Endothelial cell of umbilical vein (primary cell): ENCODE results near the gene PRXL2A. TPM values are rescaled to one million over a fixed set of nuclear protein-coding genes. Genes with fewer than 3 reads are reported as not detected.
"Not testable (repeated sequence)": the region's sequence is repeated elsewhere in the genome, so short reads cannot be mapped to it uniquely, and the experiment has no call there.

Source experiments
- Bru-seq: library from RNA; stranded (reverse); fragments of 400-500 nt; gene quantifications from one replicate; lab custom pipeline; 2021; lab: Mats Ljungman, UMichigan
- BruChase-seq, 2 experiments: library from RNA; stranded (reverse); fragments of 400-500 nt; gene quantifications; one replicate each; lab custom pipeline; 2021; lab: Mats Ljungman, UMichigan
- BruUV-seq: library from RNA; stranded (reverse); fragments of 400-500 nt; replicated peaks from 2 replicates; lab custom pipeline; 2021; lab: Mats Ljungman, UMichigan
- CTCF ChIA-PET: fragments of 300-600, 350-600 bp; sonication (Branson Sonifier 250); formaldehyde crosslinking; loops from one replicate; lab custom pipeline; 2021; ENCODE audit warnings: antibody characterized with exemption, inconsistent platforms; lab: Charles Lee
- POLR2A ChIA-PET: fragments of 300-600, 350-600 bp; sonication (Branson Sonifier 250); formaldehyde crosslinking; loops from one replicate; lab custom pipeline; 2021; ENCODE audit warnings: antibody characterized with exemption, inconsistent platforms; lab: Charles Lee
- DNase-seq: peaks from one replicate; pipeline ENCODE4 v3.0.0-alpha.2; 2011; ENCODE audit warnings: low read depth, low spot score
- FAIRE-seq: peaks from 2 replicates; lab custom pipeline; 2011; peaks lifted over from hg19 to GRCh38; lab: Jason Lieb, UNC
- H2AFZ ChIP-seq: 2 replicates; pipeline ENCODE4 v1.6.0; 2012; ENCODE audit warnings: low read depth, low read length, control low read depth, inconsistent platforms
- H3K27ac ChIP-seq: 2 replicates; pipeline ENCODE4 v1.5.1; 2011; ENCODE audit warnings: low read depth, mild to moderate bottlenecking, control low read depth, low read length, moderate library complexity; ENCODE audit not compliant: insufficient read depth
- H3K27me3 ChIP-seq, 2 experiments: 2 replicates each; pipeline versions ENCODE4 v1.6.0 to v1.6.1; 2011; ENCODE audit warnings: low read length in 2 of 2, mixed read lengths in 1 of 2; ENCODE audit not compliant: control insufficient read depth in 2 of 2, insufficient read depth in 2 of 2
- H3K36me3 ChIP-seq, 2 experiments: 2 replicates in 1 of 2; 3 replicates in 1 of 2; pipeline ENCODE4 v1.5.1; 2011; ENCODE audit warnings: low read length in 2 of 2, mild to moderate bottlenecking in 1 of 2, moderate library complexity in 1 of 2; ENCODE audit not compliant: control insufficient read depth in 2 of 2, insufficient read depth in 2 of 2; ENCODE audit errors: extremely low read depth in 1 of 2
- H3K4me1 ChIP-seq: 3 replicates; pipeline ENCODE4 v1.5.1; 2011; ENCODE audit warnings: mild to moderate bottlenecking, low read length; ENCODE audit not compliant: control insufficient read depth, insufficient read depth; ENCODE audit errors: extremely low read depth
- H3K4me2 ChIP-seq: 2 replicates; pipeline ENCODE4 v1.6.1; 2011; ENCODE audit warnings: low read length, control low read depth, mixed read lengths; ENCODE audit not compliant: insufficient read depth
- H3K4me3 ChIP-seq, 3 experiments: fragments of 200-600 bp in 1 of 3; sonication (generic), shearing (Covaris generic) in 1 of 3; replicated peaks in 1 of 3; 2 replicates each; pipeline ENCODE4 v1.5.1; 2011 to 2016; ENCODE audit warnings: control low read depth in 3 of 3, low read length in 3 of 3, mild to moderate bottlenecking in 2 of 3, inconsistent platforms in 1 of 3, low read depth in 1 of 3, moderate library complexity in 1 of 3; ENCODE audit not compliant: insufficient read depth in 1 of 3
- H3K79me2 ChIP-seq: 2 replicates; pipeline ENCODE4 v1.6.0; 2012; ENCODE audit warnings: low read length, inconsistent platforms; ENCODE audit not compliant: control insufficient read depth, insufficient read depth
- H3K9ac ChIP-seq: replicated peaks from 2 replicates; pipeline ENCODE3; 2011; ENCODE audit warnings: low read length, control low read depth; ENCODE audit not compliant: insufficient read depth; ENCODE audit errors: extremely low read depth
- H3K9me1 ChIP-seq: replicated peaks from 3 replicates; pipeline ENCODE4 v1.6.0; 2011; ENCODE audit warnings: mild to moderate bottlenecking, low read length; ENCODE audit not compliant: control insufficient read depth, insufficient read depth; ENCODE audit errors: extremely low read depth
- H3K9me3 ChIP-seq: replicated peaks from 2 replicates; pipeline ENCODE4 v1.5.1; 2012; ENCODE audit warnings: low read length, inconsistent platforms; ENCODE audit not compliant: control insufficient read depth, insufficient read depth
- H4K20me1 ChIP-seq: replicated peaks from 2 replicates; pipeline ENCODE3; 2011; ENCODE audit warnings: mild to moderate bottlenecking, low read length; ENCODE audit not compliant: control insufficient read depth, insufficient read depth; ENCODE audit errors: extremely low read depth
- CTCF ChIP-seq, 2 donors: IDR thresholded peaks; 1 replicate in 1 of 2; 2 replicates in 1 of 2; pipeline ENCODE4 v1.5.1; 2011; ENCODE audit warnings: low read length in 2 of 2, mild to moderate bottlenecking in 2 of 2, moderate library complexity in 2 of 2, control low read depth in 1 of 2, inconsistent platforms in 1 of 2, low read depth in 1 of 2; ENCODE audit not compliant: insufficient read depth in 1 of 2; ENCODE audit errors: extremely low read depth in 1 of 2
- GATA2 ChIP-seq: IDR thresholded peaks from 2 replicates; pipeline ENCODE4 v1.7.0; 2011; ENCODE audit warnings: low read depth, mild to moderate bottlenecking, moderate library complexity, mixed read lengths, low read length; ENCODE audit not compliant: insufficient read length, insufficient read depth
- JUN ChIP-seq: IDR thresholded peaks from 2 replicates; pipeline ENCODE4 v1.6.1; 2011; ENCODE audit warnings: borderline replicate concordance, low read depth; ENCODE audit not compliant: insufficient read length, insufficient read depth
- MAX ChIP-seq: IDR thresholded peaks from 2 replicates; pipeline ENCODE4 v1.6.1; 2011; ENCODE audit not compliant: insufficient read depth, insufficient read length
- MYC ChIP-seq: IDR thresholded peaks from one replicate; pipeline ENCODE4 v1.6.1; 2011; ENCODE audit warnings: mild to moderate bottlenecking, low read depth, low read length
- POLR2A ChIP-seq: IDR thresholded peaks from 2 replicates; pipeline ENCODE4 v1.6.1; 2012; ENCODE audit warnings: low read depth, mild to moderate bottlenecking, control low read depth, low read length
- POLR2AphosphoS5 ChIP-seq: IDR thresholded peaks from 2 replicates; pipeline ENCODE4 v1.6.1; 2012; ENCODE audit warnings: low read depth, mild to moderate bottlenecking, control low read depth, low read length, moderate library complexity; ENCODE audit not compliant: insufficient read depth
- dilution Hi-C: fragments of 300-500 bp; cut with MboI; formaldehyde crosslinking; loops from one replicate; pipeline ENCODE4 v1.15.0; 2019; ENCODE audit warnings: low sequenced_read_pairs; ENCODE audit not compliant: extremely low pct_ligation_motif_present
- intact Hi-C: fragments of 100-400 bp; cut with micrococcal nuclease; formaldehyde crosslinking; loops from one replicate; pipeline ENCODE4 v1.10.0; 2022
- long read RNA-seq: library from polyadenylated mRNA; stranded (forward); transcript quantifications from one replicate; pipeline ENCODE4 v2.0.0, GENCODE V29; 2021
- polyA minus RNA-seq, 3 experiments: library from RNA; depleted of rRNA, polyadenylated mRNA; stranded (reverse); fragments of >200 nt; gene quantifications; 1 replicate in 1 of 3; 2 replicates in 2 of 3; pipeline ENCODE4 v1.2.3, GENCODE V29; 2011
- polyA plus RNA-seq, 4 experiments: library from polyadenylated mRNA; depleted of rRNA in 3 of 4; stranded (reverse) in 3 of 4; unstranded in 1 of 4; fragments of >200 nt; gene quantifications; 2 replicates each; pipeline versions ENCODE4 v1.2.1 to v1.2.3, GENCODE V29; 2011 to 2012; ENCODE audit warnings: missing spikeins in 1 of 4
- total RNA-seq: library from RNA; stranded (reverse); gene quantifications from 2 replicates; pipeline ENCODE4 v1.2.3, GENCODE V29; 2021

PRXL2A gene
- total RNA-seq: 290 and 321 TPM in 2 replicates
- 68.1 and 113 TPM in 2 replicates for polyA plus RNA-seq
- polyA plus RNA-seq (2011; cell fraction: cytosol; rRNA removed): 215 and 226 TPM in 2 replicates
- 92.3 and 112 TPM in 2 replicates for polyA plus RNA-seq (2011; cell fraction: nucleus; rRNA removed)
- polyA plus RNA-seq (2012): 256 and 281 TPM in 2 replicates
- polyA minus RNA-seq: 99.3 and 99.6 TPM in 2 replicates
- polyA minus RNA-seq (2011; cell fraction: cytosol; rRNA and poly(A)+ RNA removed): 8.0 TPM
- polyA minus RNA-seq (2011; cell fraction: nucleus; rRNA and poly(A)+ RNA removed): 28.6 and 41.4 TPM in 2 replicates
- percentile 97 among the genes with signal in this experiment for Bru-seq, nascent RNA
- BruChase-seq, experiment 1, labeled RNA remaining after a 6-hour chase: percentile 99 among the genes with signal in this experiment
- percentile 98 among the genes with signal in this experiment for BruChase-seq, experiment 2, labeled RNA remaining after a 2-hour chase
- long read RNA-seq, full-length matches to known transcripts: 859 of 1,072 reads
- long read RNA-seq, partial matches to known transcripts: 125 of 1,072 reads
- long read RNA-seq, other reads (novel, unspliced or antisense): 88 of 1,072 reads

GRCh38 chr10:80408242-80409101 lies at the start of gene PRXL2A:
Gene PRXL2A (plus strand): TSS chr10:80408551. CDS start chr10:80420468, 11,917 bp downstream.
- POLR2A ChIA-PET: interaction anchor here (0.6 to 1.8 kb wide), 7 partner anchors 18 to 1018 kb away, joined by 3 to 6 read pairs (median 4); no protein-coding TSS in a partner anchor
- TF ChIP-seq GATA2 (no peak), POLR2AphosphoS5 (peak; percentile 48), POLR2A (peak; percentile 90), MYC (no peak), MAX (peak; percentile 69), CTCF (IDR thresholded peaks at IDR 0.05; ENCODE audit: extremely low read depth in 1 of 2, insufficient read depth in 1 of 2, low read depth in 1 of 2, low read length in 2 of 2) (peak in 1 of 2 donors; percentile 4), JUN (no peak)
- no peaks in the 10 kb centered on the region for H3K27me3 ChIP-seq
- peak; percentile 90 for DNase-seq
- CTCF ChIA-PET: interaction anchor here (0.6 to 3.1 kb wide), 19 partner anchors 12 to 254 kb away, joined by 3 to 21 read pairs (median 6); no protein-coding TSS in a partner anchor
- H4K20me1 ChIP-seq: no peaks in the 10 kb centered on the region
- FAIRE-seq: peak; percentile 85
- no peaks in the 10 kb centered on the region for H3K36me3 ChIP-seq
- peak within 1 kb of the TSS; percentile 93 for H3K27ac ChIP-seq
- peak within 1 kb of the TSS; percentile 88 for H3K9ac ChIP-seq
- H3K4me3 ChIP-seq: peak within 1 kb of the TSS; percentile 81 to 89 (median 87)
- peaks cover 42% of the 10 kb centered on the region for H3K4me1 ChIP-seq
- no peaks in the 10 kb centered on the region for H3K9me1 ChIP-seq
- H2AFZ ChIP-seq: peak within 1 kb of the TSS; percentile 43
- no TSS peak for BruUV-seq
- peak within 1 kb of the TSS; percentile 85 for H3K4me2 ChIP-seq
- dilution Hi-C loops: no loop called here
- no peaks in the 10 kb centered on the region for H3K9me3 ChIP-seq
- intact Hi-C loops: no loop called here
- H3K79me2 ChIP-seq: peaks cover 38% of the 10 kb centered on the region

- not testable (repeated sequence) for H3K4me2 ChIP-seq, H3K79me2 ChIP-seq
These were observed 49.4 kb upstream of the PRXL2A start for GRCh38 chr10:80358925-80359324.

More at GRCh38 chr10:80358925-80359324, 49.4 kb upstream of the PRXL2A start:
- BruUV-seq, H4K20me1 ChIP-seq, H3K4me3 ChIP-seq, H3K9ac ChIP-seq, H3K27ac ChIP-seq, H3K9me3 ChIP-seq, H3K9me1 ChIP-seq, POLR2A ChIA-PET, H3K4me1 ChIP-seq, FAIRE-seq, H3K36me3 ChIP-seq, dilution Hi-C loops, intact Hi-C loops, DNase-seq, H2AFZ ChIP-seq: not testable (repeated sequence)
- peaks cover 29 to 35% of the 10 kb centered on the region in 2 experiments for H3K27me3 ChIP-seq
- CTCF ChIA-PET: interaction anchor here (1.8 kb wide), 1 partner anchor 20 kb away, joined by 5 read pairs; no protein-coding TSS in a partner anchor
